Measurements from ENCODE around the gene ZNF592.
"Not testable (repeated sequence)": the region's sequence is repeated elsewhere in the genome, so short reads cannot be mapped to it uniquely, and the experiment has no call there.

ZNF592 gene

DNA sequence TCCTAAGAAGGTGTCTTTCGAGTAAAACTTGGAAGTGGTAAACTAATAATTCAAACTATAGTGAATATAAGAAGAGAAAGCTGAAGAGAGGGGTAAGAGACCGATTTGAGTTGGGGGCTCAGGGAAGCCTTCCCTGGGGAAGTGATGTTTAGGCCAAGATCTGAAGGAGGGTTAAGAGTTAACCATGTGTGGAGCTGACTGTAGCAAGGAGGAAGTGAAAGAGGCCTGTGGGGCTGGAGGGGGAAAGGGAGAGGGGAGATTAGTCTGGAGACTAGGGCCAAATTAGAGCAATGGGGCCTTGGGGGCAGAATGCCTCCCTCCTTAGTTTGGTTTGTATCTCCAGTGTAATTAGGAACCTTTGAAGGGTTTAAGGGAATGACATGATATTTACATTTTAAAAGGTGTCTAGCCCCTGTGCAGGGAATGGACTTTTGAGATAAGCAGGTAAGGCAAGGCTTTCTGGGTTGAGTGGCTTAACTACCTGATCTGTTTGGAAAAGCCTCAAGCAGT is 2.2 kb downstream of the ZNF592 start:
- TF ChIP-seq POLR2AphosphoS5 (IDR thresholded peaks at IDR 0.05; ENCODE audit: low read depth, low read length) (no peak), POLR2A (IDR thresholded peaks at IDR 0.05; ENCODE audit: low read depth, low read length) (no peak), TAF1 (IDR thresholded peaks at IDR 0.05; ENCODE audit: borderline replicate concordance, low read depth, low read length) (no peak)
- DNase-seq (ENCODE audit: insufficient read length) (no peak), FAIRE-seq (peak; percentile 72)

DNA sequence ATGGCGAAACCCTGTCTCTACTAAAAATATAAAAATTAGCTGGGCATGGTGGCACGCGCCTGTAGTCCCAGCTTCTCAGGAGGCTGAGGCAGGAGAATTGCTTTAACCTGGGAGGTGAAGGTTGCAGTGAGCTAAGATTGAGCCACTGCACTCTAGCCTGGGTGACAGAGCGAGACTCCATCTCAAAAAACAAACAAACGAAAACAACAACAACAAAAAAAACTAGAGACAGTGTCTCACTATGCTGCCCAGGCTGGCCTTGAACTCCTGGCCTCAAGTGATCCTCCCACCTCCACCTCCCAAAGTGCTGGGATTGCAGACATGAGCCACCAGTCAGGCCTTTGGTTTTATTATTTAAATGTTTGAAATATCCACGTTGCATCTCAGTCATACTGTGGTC is 3.3 kb downstream of the ZNF592 start:
- not testable (repeated sequence) for DNase-seq (ENCODE audit: insufficient read length); FAIRE-seq

DNA sequence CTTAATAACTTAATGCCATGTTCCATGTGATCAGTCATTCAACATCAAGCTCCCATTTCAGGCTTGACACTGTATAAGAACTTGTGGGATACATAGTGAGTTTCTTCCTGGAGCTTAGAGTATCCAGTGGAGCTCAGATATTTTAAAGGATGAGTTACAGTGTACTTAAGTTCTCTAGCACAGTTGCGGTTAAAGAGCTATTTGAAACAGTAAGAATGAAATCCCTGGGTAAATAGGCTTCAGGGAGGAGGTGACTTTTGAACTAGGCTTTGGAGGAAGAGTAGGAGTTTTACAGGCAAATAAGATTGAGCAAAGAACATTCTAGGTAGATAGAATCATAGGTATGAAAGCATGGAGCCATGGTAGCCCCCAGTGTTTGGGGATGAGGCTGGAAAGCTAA is 3.8 kb downstream of the ZNF592 start:
- TF ChIP-seq POLR2A (IDR thresholded peaks at IDR 0.05; ENCODE audit: low read depth, low read length) = no peak
- no peak for TF ChIP-seq TAF1 (IDR thresholded peaks at IDR 0.05; ENCODE audit: borderline replicate concordance, low read depth, low read length)
- TF ChIP-seq POLR2AphosphoS5 (IDR thresholded peaks at IDR 0.05; ENCODE audit: low read depth, low read length) = no peak
- FAIRE-seq (no peak), DNase-seq (ENCODE audit: insufficient read length) (no peak)

DNA sequence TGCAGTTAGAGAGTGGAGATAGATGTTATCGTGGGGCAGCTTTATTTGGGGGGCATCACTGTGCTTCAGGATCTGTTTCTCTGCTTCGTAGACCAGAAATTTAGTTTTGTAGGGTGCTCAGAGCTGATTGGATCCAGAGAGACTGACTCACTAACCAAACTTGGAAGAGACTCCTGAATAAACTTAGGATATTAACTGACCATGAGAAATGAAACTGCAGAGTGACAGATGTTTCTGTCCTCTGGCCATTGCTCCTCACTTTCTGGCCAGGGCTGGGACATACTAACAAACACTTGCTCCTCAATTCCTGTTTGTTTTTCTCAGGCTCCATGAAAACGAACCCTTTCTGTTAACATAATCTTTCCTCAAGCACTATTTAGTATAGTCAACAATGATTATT is 4.3 kb downstream of the ZNF592 start:
- no peak for TF ChIP-seq POLR2AphosphoS5 (IDR thresholded peaks at IDR 0.05; ENCODE audit: low read depth, low read length)
- TF ChIP-seq POLR2A (IDR thresholded peaks at IDR 0.05; ENCODE audit: low read depth, low read length) = no peak
- TF ChIP-seq TAF1 (IDR thresholded peaks at IDR 0.05; ENCODE audit: borderline replicate concordance, low read depth, low read length) = no peak
- DNase-seq (ENCODE audit: insufficient read length) = no peak
- no peak for FAIRE-seq

DNA sequence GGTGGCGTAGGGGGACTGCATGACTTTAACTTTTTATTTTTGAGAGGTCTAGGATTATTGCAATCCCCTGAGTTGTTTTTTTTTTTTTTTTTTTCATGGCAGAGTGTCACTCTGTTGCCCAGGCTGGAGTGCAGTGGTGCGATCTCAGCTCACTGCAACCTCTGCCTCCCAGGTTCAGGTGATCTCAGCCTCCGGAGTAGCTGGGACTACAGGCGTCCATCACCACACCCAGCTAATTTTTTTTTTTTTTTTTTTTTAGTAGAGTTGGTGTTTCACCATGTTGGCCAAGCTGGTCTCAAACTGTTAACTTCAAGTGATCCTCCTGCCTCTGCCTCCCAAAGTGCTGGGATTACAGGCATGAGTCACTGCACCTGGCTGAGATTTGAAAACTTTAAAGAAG is 6.5 kb downstream of the ZNF592 start:
- not testable (repeated sequence) for DNase-seq (ENCODE audit: insufficient read length); FAIRE-seq

DNA sequence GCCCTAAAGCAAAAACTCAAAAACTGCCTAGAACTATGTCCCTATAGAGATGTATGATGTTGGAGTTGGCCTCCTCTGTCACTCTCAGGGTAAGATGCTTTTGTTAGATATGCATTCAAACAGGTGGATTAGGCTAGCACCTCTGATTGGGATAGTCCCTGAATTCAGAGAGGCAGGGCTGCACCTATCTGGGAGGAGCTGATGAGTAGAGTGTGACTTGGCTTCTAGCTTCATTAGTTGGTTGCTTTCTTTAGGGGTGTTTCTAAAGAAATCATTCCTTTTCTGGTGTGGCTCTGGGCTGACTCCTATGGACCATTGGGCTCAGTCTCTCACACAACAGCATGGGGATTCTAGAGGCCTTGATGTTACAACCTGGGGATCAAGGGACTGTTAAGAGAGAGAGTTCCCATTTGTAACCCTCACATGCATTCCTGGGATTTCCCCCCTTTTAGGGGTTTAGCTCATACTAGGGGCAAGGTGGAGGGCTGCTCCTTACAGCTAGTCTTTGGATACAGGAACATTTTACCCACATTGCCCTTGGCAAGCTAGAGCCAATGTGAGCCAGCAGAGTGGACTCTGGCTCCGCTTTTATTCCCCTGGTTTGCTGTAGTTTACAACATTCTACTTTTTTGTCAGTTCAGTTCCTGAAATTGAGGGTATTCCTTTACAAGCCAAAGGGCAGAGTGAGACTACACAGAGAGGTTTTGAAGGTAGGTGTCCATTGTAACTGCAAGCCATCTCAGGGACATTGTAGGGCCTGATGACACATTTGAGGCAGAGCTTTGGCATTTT is 7.5 kb downstream of the ZNF592 start:
- no peak for TF ChIP-seq POLR2AphosphoS5 (IDR thresholded peaks at IDR 0.05; ENCODE audit: low read depth, low read length)
- no peak for TF ChIP-seq POLR2A (IDR thresholded peaks at IDR 0.05; ENCODE audit: low read depth, low read length)
- TF ChIP-seq TAF1 (IDR thresholded peaks at IDR 0.05; ENCODE audit: borderline replicate concordance, low read depth, low read length) = no peak
- DNase-seq (ENCODE audit: insufficient read length) (no peak), FAIRE-seq (no peak)

DNA sequence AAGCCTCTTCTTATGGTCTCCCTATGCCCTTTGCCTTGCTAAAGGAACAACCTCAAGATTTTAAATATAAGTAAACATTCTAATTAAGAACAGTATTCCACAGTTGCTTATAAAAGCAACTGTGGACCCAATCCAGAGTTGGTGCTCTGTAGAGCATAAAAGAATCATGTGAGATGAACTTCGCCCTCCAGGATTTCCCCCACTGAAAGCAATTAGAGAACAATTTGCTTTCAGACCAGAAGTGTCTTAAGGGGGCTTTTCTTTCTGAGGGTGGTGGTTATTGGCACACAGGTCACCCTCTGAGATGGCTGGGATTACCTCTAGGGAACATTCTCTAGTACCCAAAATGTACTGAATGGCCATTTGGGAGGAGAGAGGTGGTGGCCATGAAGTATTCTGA is 10.6 kb downstream of the ZNF592 start:
- TF ChIP-seq POLR2A (IDR thresholded peaks at IDR 0.05; ENCODE audit: low read depth, low read length) = no peak
- TF ChIP-seq POLR2AphosphoS5 (IDR thresholded peaks at IDR 0.05; ENCODE audit: low read depth, low read length) = no peak
- no peak for TF ChIP-seq TAF1 (IDR thresholded peaks at IDR 0.05; ENCODE audit: borderline replicate concordance, low read depth, low read length)
- no peak for DNase-seq (ENCODE audit: insufficient read length)
- no peak for FAIRE-seq

DNA sequence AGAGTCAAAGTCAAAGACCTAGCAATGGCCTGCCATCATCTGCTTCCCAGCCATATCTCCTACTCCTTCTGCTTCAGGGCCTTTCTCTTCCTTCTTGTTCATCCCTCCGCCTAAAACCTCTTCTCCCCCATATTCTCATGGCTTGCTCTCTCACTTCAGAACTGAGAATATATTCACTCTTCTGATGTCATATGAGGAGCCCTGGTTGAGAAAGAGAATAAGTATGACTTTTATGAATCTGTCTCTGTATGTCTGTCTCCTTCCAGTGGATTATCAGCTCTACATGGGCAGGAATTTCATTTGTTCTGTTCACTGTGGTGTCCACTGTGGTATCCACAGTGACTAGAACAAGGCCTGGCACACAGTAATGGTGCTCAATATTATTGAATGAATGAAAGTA is 11.8 kb downstream of the ZNF592 start:
- no peak for TF ChIP-seq POLR2A (IDR thresholded peaks at IDR 0.05; ENCODE audit: low read depth, low read length)
- no peak for TF ChIP-seq POLR2AphosphoS5 (IDR thresholded peaks at IDR 0.05; ENCODE audit: low read depth, low read length)
- TF ChIP-seq TAF1 (IDR thresholded peaks at IDR 0.05; ENCODE audit: borderline replicate concordance, low read depth, low read length) = no peak
- FAIRE-seq (no peak), DNase-seq (ENCODE audit: insufficient read length) (no peak)

DNA sequence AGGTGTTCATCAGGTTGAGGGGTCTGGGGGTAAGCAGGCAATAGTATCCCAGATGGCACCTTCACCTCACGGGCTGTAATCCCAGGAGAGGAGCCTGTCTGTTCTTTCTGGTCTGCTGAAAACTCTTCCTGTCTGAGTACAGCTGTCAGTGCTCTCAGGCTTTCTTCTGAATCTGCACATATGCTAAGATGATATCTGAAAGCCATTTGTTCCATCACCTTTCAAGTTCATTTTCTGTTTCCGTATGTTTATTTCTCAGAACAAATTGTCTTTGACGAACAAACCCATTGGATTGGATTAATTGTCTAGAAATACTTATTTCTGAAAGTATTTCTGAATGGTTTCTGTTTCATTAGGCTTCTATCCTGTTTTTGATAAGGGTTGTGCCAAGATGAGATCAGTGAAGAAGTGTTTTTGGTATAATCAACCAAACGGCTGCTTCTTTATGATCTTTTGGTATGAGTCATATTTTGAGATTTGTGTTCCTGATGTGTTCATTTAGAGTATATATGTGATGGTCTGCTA is 13.3 kb downstream of the ZNF592 start:
- no peak for TF ChIP-seq POLR2A (IDR thresholded peaks at IDR 0.05; ENCODE audit: low read depth, low read length)
- TF ChIP-seq POLR2AphosphoS5 (IDR thresholded peaks at IDR 0.05; ENCODE audit: low read depth, low read length) = no peak
- TF ChIP-seq TAF1 (IDR thresholded peaks at IDR 0.05; ENCODE audit: borderline replicate concordance, low read depth, low read length) = no peak
- peak; percentile 78 for FAIRE-seq

DNA sequence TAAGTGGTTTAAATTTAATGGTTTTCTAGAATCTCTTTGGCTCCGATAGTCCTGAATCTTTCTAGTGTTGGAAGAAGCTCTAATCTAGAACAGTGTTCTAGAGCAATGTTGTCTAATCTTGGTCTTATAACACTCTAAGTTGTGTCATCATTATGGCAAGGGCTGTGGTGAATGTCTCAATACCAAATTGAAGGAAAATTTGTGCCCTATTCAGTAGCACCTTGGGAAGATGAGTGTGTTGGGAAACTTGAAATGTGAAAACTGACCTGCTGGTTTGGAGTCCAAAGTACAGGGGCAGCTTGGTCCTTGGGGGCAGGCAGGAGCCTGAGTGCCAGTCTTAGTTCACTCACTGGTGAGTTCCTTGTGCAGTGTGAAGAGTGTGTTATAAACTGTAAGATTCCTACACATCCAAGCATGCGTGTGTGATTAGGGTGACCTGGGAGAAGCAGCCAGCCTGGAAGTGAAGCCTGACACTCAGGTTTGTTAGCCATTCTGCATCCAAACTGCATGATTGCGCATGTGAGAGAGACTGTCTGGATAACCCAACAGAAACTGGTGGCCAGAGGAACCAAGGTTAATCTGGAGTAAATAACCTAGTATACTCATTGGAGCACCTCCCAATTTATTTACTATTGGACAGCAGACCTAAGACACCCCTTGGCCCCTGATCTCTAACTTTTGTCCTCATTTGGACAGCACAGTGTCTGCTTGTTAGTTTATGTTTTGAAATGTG is 14.6 kb downstream of the ZNF592 start:
- DNase-seq (ENCODE audit: insufficient read length) (no peak), FAIRE-seq (no peak)
- TF ChIP-seq POLR2AphosphoS5 (IDR thresholded peaks at IDR 0.05; ENCODE audit: low read depth, low read length) (no peak), POLR2A (IDR thresholded peaks at IDR 0.05; ENCODE audit: low read depth, low read length) (no peak), TAF1 (IDR thresholded peaks at IDR 0.05; ENCODE audit: borderline replicate concordance, low read depth, low read length) (no peak)

More for the DNA sequence above, 13.3 kb downstream of the ZNF592 start:
- no peak for DNase-seq (ENCODE audit: insufficient read length)

DNA sequence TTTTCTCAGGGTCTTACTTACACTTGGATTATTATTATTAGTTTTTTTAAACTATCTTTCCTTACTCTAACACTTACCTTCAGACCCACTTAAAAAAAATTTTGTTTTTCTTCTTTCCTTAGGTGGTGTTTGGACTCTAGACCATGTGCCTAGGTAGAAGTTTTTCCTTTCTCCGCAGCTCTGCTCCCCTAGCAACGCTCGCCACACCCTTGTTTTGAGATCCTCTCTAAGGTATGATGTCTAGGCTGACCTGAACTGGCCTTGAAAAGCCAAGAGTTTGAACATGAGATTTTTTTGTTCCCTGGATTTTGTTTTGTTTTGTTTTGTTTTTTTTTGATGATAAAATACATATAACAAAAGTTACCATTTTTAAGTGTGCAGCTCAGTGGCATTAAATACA is 16.2 kb downstream of the ZNF592 start:
- TF ChIP-seq POLR2A (IDR thresholded peaks at IDR 0.05; ENCODE audit: low read depth, low read length) (no peak), TAF1 (IDR thresholded peaks at IDR 0.05; ENCODE audit: borderline replicate concordance, low read depth, low read length) (no peak), POLR2AphosphoS5 (IDR thresholded peaks at IDR 0.05; ENCODE audit: low read depth, low read length) (no peak)
- FAIRE-seq (no peak), DNase-seq (ENCODE audit: insufficient read length) (no peak)

DNA sequence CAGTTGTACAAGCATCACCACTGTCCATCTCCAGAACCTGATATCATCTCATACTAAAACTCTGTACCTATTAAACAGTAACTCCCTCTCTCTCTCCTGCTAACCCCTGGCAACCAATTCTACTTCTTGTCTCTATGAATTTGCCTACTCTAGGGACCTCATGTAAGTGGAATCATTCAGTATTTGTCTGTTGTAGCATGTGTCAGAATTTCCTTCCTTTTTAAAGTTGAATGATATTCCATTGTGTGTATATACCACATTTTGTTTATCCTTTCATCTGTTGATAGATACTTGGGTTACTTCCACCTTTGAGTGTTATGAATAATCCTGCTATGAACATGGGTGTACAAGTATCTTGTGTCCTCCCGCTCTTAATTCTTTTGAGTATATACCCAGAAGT is 16.6 kb downstream of the ZNF592 start:
- FAIRE-seq = no peak
- TF ChIP-seq TAF1 (IDR thresholded peaks at IDR 0.05; ENCODE audit: borderline replicate concordance, low read depth, low read length) (no peak), POLR2A (IDR thresholded peaks at IDR 0.05; ENCODE audit: low read depth, low read length) (no peak), POLR2AphosphoS5 (IDR thresholded peaks at IDR 0.05; ENCODE audit: low read depth, low read length) (no peak)
- no peak for DNase-seq (ENCODE audit: insufficient read length)

Measured in GM12892 (cell line).